Left colon (tissue), 2 donors: ENCODE data around the gene ITPRID1. TPM values are rescaled to one million over a fixed set of nuclear protein-coding genes. Genes with fewer than 3 reads are reported as not detected.

ENCODE experiments used
- ATAC-seq: fragments of 200-7000 bp; cut with Tn5 transposase; one replicate; pipeline ENCODE4 v1.9.1; 2020; ENCODE audit warnings: mild to moderate bottlenecking, moderate library complexity
- DNase-seq, 2 donors: peaks; one replicate each; pipeline ENCODE4 v3.0.0-alpha.2; 2020
- intact Hi-C, 2 donors: fragments of 100-400 bp; cut with DNase I in 1 of 2; cut with micrococcal nuclease in 1 of 2; formaldehyde crosslinking; loops; one replicate each; pipeline versions ENCODE4 v1.11.2 to v1.14.0; 2022; cut with DNase I, micrococcal nuclease
- total RNA-seq, 2 donors: library from RNA; stranded (reverse); fragmentation: NEBNext Ultra II Directional; extraction: Animal tissue kit (Norgen Biotek cat#: 25700); gene quantifications; one replicate each; pipeline ENCODE4 v1.2.1, GENCODE V29; 2021
- donor health status: DM: no; HTN: no; CAD: no.
- donor health status: DM: yes; HTN: yes; CAD: no.

ITPRID1 gene
- total RNA-seq, 2 donors from 2014 or later, result 1.2 to 2.6 TPM

GRCh38 chr7:31683445-31684225, 169.7 kb downstream of the ITPRID1 start:
- intact Hi-C loops, result no loop called here
- ATAC-seq, result no peak
- DNase-seq, result no peak

- ATAC-seq, result no peak
- intact Hi-C loops, result no loop called here
- DNase-seq, result no peak
These were observed 173.3 kb downstream of the ITPRID1 start, which contains the start of gene PPP1R17 for GRCh38 chr7:31687024-31687748. Gene PPP1R17 (plus strand): TSS chr7:31687215. CDS start chr7:31692442, 5,227 bp downstream.

DNA sequence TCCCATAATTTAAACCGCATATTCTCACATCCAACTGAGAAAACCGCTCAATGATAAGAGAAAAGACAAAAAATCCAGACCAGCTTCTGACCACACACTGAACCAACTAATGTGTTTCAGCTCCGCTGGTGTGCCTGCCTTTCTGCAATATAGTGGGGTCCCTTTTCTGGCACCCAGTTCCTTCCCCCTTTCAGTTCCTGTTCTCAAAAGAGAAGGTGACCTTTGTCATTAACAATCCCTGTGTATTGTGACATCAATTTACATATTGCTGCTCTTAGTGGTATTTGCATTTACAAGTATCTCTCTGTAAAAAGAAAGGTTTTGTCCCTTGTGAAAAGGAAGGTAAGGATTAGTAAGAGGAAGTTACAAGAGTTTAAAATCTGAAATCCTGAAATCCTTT, 174.5 kb downstream of the ITPRID1 start:
- DNase-seq (no peak), ATAC-seq (no peak)
- intact Hi-C loops, result no loop called here

GRCh38 chr7:31688996-31689395, 175.1 kb downstream of the ITPRID1 start:
- ATAC-seq (no peak), DNase-seq (no peak)
- intact Hi-C loops, result no loop called here

- DNase-seq (no peak), ATAC-seq (no peak)
- intact Hi-C loops, result no loop called here
These were observed 177.0 kb downstream of the ITPRID1 start for GRCh38 chr7:31690935-31691334.

- no peak for DNase-seq
- intact Hi-C loops, result no loop called here
- no peak for ATAC-seq
These were observed 178.6 kb downstream of the ITPRID1 start for GRCh38 chr7:31692451-31692850.

DNA sequence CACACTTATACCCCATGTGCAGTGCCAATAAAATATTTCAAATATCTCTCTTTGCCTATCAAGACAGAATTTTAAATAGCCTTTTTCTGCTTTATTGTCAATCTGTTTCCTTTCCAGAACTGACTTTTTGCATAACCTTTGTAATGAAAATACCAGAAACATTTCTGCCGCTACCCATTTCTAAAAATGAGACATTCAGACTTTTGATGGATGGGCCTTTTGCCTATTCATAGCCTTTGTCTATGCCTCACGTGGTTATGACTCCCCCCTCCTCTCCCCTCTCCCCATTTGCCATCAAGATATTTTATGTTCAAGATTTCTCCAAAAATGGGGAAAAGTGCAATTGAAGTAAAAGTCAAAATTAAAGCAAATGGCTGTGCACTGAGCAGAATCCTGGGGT, 179.0 kb downstream of the ITPRID1 start:
- ATAC-seq (no peak), DNase-seq (no peak)
- intact Hi-C loops, result no loop called here

- DNase-seq, result no peak
- ATAC-seq, result no peak
These were observed 182.1 kb downstream of the ITPRID1 start for GRCh38 chr7:31695859-31696614.

GRCh38 chr7:31699050-31699449, 185.2 kb downstream of the ITPRID1 start:
- intact Hi-C loops, result no loop called here
- ATAC-seq (no peak), DNase-seq (no peak)

More at GRCh38 chr7:31695859-31696614, 182.1 kb downstream of the ITPRID1 start:
- intact Hi-C loops, result no loop called here

GRCh38 chr7:31702354-31702753, 188.5 kb downstream of the ITPRID1 start:
- no peak for ATAC-seq

GRCh38 chr7:31705377-31705776, 191.5 kb downstream of the ITPRID1 start:
- intact Hi-C loops, result no loop called here
- DNase-seq (no peak), ATAC-seq (no peak)

More at GRCh38 chr7:31702354-31702753, 188.5 kb downstream of the ITPRID1 start:
- intact Hi-C loops, result no loop called here
- DNase-seq, result no peak

DNA sequence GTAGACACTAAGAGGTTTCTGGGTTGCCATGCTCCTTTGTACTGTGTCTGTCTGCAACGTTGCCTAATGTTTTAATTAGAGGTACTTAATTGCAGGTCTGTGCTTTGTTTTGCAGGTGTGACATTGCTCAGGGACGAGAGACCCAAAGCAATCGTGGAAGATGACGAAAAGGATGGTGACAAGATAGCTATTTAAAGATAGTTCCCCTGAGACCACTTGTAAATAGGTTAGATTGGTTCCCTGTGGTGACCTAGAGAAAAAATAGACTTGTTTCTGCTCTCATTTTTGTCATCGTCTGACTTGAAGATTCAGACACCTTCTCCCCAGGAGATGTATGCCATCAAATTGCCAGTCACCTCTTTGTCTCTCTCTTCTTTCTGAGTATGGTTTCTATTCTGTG, 193.2 kb downstream of the ITPRID1 start:
- no peak for DNase-seq
- no peak for ATAC-seq
- intact Hi-C loops, result no loop called here

Other genes starting within 250 kb of the ITPRID1 start
- not detected for gene NEUROD6, start 173.4 kb upstream of the ITPRID1 start, total RNA-seq
- gene PPP1R17, start 173.1 kb downstream of the ITPRID1 start, total RNA-seq, result not detected